ENCODE data around the gene MED13L. TPM values are rescaled to one million over a fixed set of nuclear protein-coding genes. Genes with fewer than 3 reads are reported as not detected.

Gene MED13L
- total RNA-seq, 4 donors from 2014 or later = 153 to 251 (median 194) TPM

DNA sequence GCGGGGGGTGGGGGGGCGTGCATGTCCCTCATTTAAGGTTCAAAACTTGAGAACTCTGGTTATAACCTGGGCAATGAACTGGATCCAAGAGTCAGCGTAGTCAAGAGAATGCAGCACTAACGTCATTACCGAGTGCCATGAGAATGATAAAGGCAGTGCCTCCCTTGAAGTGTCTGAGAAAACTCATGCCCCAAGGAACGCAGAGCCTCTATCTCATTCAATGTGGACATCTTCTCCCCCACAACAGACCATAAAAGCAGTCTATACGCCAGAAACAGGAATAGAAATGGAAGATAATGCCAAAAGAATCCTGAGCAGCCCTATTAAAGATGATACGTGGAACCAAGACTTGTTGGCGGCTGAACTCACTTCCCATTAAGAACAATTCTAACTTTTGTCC, 208.6 kb downstream of the MED13L start:
- ATAC-seq (ENCODE audit: low FRiP score) (no peak), DNase-seq (ENCODE audit: low spot score) (no peak)
- TF ChIP-seq, protein P1, sequence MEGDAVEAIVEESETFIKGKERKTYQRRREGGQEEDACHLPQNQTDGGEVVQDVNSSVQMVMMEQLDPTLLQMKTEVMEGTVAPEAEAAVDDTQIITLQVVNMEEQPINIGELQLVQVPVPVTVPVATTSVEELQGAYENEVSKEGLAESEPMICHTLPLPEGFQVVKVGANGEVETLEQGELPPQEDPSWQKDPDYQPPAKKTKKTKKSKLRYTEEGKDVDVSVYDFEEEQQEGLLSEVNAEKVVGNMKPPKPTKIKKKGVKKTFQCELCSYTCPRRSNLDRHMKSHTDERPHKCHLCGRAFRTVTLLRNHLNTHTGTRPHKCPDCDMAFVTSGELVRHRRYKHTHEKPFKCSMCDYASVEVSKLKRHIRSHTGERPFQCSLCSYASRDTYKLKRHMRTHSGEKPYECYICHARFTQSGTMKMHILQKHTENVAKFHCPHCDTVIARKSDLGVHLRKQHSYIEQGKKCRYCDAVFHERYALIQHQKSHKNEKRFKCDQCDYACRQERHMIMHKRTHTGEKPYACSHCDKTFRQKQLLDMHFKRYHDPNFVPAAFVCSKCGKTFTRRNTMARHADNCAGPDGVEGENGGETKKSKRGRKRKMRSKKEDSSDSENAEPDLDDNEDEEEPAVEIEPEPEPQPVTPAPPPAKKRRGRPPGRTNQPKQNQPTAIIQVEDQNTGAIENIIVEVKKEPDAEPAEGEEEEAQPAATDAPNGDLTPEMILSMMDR (IDR thresholded peaks at IDR 0.05) = no peak

DNA sequence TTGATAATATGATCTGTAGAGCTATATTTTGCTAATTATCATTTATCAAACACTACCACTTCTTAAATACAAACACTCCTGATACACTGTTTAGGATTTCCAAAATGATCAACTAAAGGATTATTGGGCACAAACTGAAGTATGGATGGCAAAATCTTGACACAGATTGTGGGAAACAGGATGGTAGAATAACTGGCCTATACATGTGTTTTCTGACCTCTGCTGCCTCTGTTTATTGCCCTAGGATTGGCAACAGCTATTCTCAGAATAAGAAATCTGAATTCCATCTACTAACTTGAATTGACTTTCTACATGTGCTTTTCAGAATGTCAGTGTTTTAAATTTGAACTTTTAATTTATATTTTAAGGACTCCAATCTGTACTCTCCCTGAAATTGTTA, 209.1 kb downstream of the MED13L start:
- TF ChIP-seq, protein P1 (IDR thresholded peaks at IDR 0.05) = no peak
- DNase-seq (ENCODE audit: low spot score) (no peak), ATAC-seq (ENCODE audit: low FRiP score) (no peak)

DNA sequence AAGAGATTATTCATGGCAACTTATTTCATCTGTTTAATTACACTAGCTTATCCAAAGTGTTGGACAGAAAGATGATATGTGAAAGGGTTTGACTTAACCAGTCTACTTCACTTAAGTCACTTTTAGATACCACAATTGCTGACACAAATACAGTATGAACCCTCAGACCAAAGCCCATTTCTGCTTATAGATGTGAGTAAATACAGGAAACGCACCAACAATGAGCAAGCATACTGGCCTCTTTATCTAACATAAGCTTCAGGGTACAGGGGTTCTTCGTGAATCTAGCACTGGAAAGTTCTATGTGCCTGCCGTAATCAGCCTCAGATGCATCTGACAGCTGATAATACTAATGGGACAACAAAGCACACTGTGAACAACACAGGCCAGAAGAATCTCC, 209.6 kb downstream of the MED13L start:
- TF ChIP-seq, protein P1 (IDR thresholded peaks at IDR 0.05) = no peak
- DNase-seq (ENCODE audit: low spot score) (no peak), ATAC-seq (ENCODE audit: low FRiP score) (no peak)

DNA sequence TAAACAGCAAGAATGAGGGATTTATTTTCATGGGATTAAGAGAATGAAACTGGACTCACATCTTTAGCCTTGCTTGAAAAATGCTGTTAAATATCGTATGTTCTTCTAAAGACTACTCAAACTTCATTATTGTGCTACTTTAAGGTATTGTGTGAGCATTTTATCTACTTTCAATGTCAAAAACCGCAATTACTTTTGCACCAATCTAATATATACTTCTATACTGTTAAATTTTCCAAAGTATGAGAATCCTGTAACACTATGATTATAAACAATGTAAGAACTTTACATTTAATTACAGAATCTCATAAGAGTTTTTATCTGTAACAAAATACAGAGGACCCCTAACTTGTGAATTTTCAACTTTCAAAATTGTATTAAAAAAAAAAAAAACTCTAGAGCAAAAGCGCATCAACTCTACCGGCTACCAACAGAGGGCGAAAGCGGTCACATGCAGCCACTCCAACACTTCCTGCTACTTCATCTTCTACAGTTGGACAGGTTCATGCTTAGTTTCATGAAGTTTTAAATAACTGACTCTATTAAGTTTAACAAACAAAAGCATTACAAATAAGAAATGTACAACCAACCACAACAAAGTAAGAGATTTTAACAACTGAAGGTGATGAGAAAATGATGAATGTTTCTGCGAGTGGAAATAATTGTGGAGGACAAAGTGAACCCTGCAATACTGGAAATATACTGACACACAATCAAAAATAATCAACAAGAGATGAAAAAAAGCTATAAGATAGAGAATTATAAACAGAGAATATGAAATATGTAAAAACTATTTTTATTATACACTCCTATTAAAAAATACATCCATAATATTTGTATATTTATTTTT, 210.9 kb downstream of the MED13L start:
- ATAC-seq (ENCODE audit: low FRiP score) (no peak), DNase-seq (ENCODE audit: low spot score) (no peak)
- TF ChIP-seq, protein P1 (IDR thresholded peaks at IDR 0.05) = no peak

DNA sequence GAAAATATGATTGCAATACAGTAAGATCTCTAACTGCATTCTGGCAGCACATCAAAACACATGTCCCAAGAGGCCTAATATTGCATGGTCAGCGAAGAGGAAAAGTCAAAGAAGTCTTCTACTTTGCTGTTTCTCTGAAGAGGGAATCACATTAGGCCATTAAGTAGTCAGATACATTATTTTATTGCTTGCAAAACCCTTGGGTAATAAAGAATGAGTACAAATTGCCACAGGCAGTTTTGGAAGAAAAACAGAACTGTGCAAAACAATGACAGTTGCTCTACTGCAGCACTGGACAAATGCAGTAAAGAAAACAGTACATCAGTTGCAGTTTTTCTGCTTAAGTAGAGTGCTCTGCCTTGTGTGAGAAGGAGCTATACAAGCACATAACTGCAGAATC, 211.9 kb downstream of the MED13L start:
- ATAC-seq (ENCODE audit: low FRiP score) (no peak), DNase-seq (ENCODE audit: low spot score) (no peak)
- TF ChIP-seq, protein P1 (IDR thresholded peaks at IDR 0.05) = no peak

DNA sequence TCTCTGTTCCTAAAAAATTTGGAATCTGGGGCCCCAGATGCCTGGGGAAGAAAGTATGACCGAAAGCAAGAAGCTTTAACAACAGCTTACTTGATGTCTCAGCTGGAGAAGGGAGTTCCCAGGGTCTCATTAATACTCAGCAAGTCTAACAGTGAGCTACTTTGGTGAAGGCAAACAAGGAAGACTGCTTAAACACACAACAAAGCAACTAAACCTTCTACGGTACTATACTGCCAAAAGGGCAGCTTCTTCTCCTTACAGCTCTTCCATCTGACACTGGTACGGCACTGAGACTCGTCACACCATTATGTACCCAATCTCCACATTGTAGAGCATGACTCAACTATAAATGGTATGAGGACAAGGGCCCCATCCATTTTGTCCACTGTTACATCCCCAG, 213.0 kb downstream of the MED13L start:
- TF ChIP-seq, protein P1 (IDR thresholded peaks at IDR 0.05) = no peak
- DNase-seq (ENCODE audit: low spot score) = no peak
- no peak for ATAC-seq (ENCODE audit: low FRiP score)

DNA sequence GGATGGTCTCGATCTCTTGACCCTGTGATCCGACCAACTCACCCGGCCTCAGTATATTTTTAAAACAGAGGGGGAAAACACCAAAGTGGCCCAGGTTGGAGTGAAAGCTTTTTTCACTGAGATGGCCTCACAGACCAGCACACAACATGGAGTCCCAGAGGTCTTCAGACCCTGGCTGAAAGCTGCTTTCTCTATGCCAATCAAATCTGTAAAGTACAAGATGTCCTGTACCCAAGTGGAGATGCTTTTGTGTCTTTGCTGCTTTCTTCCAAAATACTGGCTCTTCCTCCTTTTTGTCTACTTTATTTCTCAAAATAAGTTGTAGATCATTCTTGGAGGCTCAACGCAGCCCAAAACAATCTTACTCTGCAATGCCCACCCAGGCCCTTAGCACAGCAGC, 214.8 kb downstream of the MED13L start:
- DNase-seq (ENCODE audit: low spot score) (no peak), ATAC-seq (ENCODE audit: low FRiP score) (no peak)
- TF ChIP-seq, protein P1 (IDR thresholded peaks at IDR 0.05) = no peak

Data from omental fat pad (tissue), 4 donors.